ENCODE measurements around the gene DLG2.

Gene DLG2

GRCh38 chr11:83957038-83957900, 1669.9 kb downstream of the DLG2 start:
- no peak for FAIRE-seq
- no peak for DNase-seq (ENCODE audit: extremely low spot score, insufficient read length, low read depth)

GRCh38 chr11:83956119-83956697, 1670.9 kb downstream of the DLG2 start:
- DNase-seq (ENCODE audit: extremely low spot score, insufficient read length, low read depth) = no peak
- no peak for FAIRE-seq

GRCh38 chr11:83954780-83955179, 1672.4 kb downstream of the DLG2 start:
- no peak for FAIRE-seq
- DNase-seq (ENCODE audit: extremely low spot score, insufficient read length, low read depth) = no peak

GRCh38 chr11:83951521-83951920, 1675.6 kb downstream of the DLG2 start:
- no peak for FAIRE-seq
- no peak for DNase-seq (ENCODE audit: extremely low spot score, insufficient read length, low read depth)

- FAIRE-seq = no peak
- DNase-seq (ENCODE audit: extremely low spot score, insufficient read length, low read depth) = no peak
These were observed 1678.9 kb downstream of the DLG2 start for GRCh38 chr11:83948200-83948599.

GRCh38 chr11:83945976-83946375, 1681.2 kb downstream of the DLG2 start:
- FAIRE-seq = no peak

GRCh38 chr11:83941050-83941449, 1686.1 kb downstream of the DLG2 start:
- DNase-seq (ENCODE audit: extremely low spot score, insufficient read length, low read depth) (no peak), FAIRE-seq (no peak)

More at GRCh38 chr11:83945976-83946375, 1681.2 kb downstream of the DLG2 start:
- DNase-seq (ENCODE audit: extremely low spot score, insufficient read length, low read depth) = no peak

GRCh38 chr11:83938148-83938547, 1689.0 kb downstream of the DLG2 start:
- FAIRE-seq (no peak), DNase-seq (ENCODE audit: extremely low spot score, insufficient read length, low read depth) (no peak)

- DNase-seq (ENCODE audit: extremely low spot score, insufficient read length, low read depth) = no peak
- FAIRE-seq = no peak
These were observed 1694.1 kb downstream of the DLG2 start for GRCh38 chr11:83933008-83933407.

- FAIRE-seq (no peak), DNase-seq (ENCODE audit: extremely low spot score, insufficient read length, low read depth) (no peak)
These were observed 1699.7 kb downstream of the DLG2 start for GRCh38 chr11:83927422-83927821.

- FAIRE-seq (no peak), DNase-seq (ENCODE audit: extremely low spot score, insufficient read length, low read depth) (no peak)
These were observed 1702.2 kb downstream of the DLG2 start for GRCh38 chr11:83924795-83925542.

- DNase-seq (ENCODE audit: extremely low spot score, insufficient read length, low read depth) = no peak
- FAIRE-seq = no peak
These were observed 1703.2 kb downstream of the DLG2 start for GRCh38 chr11:83923961-83924360.

GRCh38 chr11:83922953-83923352, 1704.2 kb downstream of the DLG2 start:
- FAIRE-seq = no peak
- no peak for DNase-seq (ENCODE audit: extremely low spot score, insufficient read length, low read depth)

- FAIRE-seq (no peak), DNase-seq (ENCODE audit: extremely low spot score, insufficient read length, low read depth) (no peak)
These were observed 1704.8 kb downstream of the DLG2 start for GRCh38 chr11:83922318-83922717.

GRCh38 chr11:83921447-83922192, 1705.5 kb downstream of the DLG2 start:
- no peak for FAIRE-seq
- no peak for DNase-seq (ENCODE audit: extremely low spot score, insufficient read length, low read depth)

- FAIRE-seq = no peak
- no peak for DNase-seq (ENCODE audit: extremely low spot score, insufficient read length, low read depth)
These were observed 1708.7 kb downstream of the DLG2 start for GRCh38 chr11:83918476-83918875.

GRCh38 chr11:83914995-83915394, 1712.1 kb downstream of the DLG2 start:
- DNase-seq (ENCODE audit: extremely low spot score, insufficient read length, low read depth) (no peak), FAIRE-seq (no peak)

GRCh38 chr11:83909579-83910534, 1717.3 kb downstream of the DLG2 start:
- FAIRE-seq = no peak

GRCh38 chr11:83908298-83908856, 1718.8 kb downstream of the DLG2 start:
- FAIRE-seq (no peak), DNase-seq (ENCODE audit: extremely low spot score, insufficient read length, low read depth) (no peak)

More at GRCh38 chr11:83909579-83910534, 1717.3 kb downstream of the DLG2 start:
- DNase-seq (ENCODE audit: extremely low spot score, insufficient read length, low read depth) = no peak

Data from GM18507 (cell line).